SK-N-SH (cell line): ENCODE results near the gene LURAP1L. TPM values are rescaled to one million over a fixed set of nuclear protein-coding genes. Genes with fewer than 3 reads are reported as not detected.

ENCODE experiments used
- CTCF ChIA-PET: fragments of 300-600, 350-600 bp; formaldehyde crosslinking; extraction: SDS; loops from one replicate; lab custom pipeline; 2021; lab: Yijun Ruan, JAX
- POLR2A ChIA-PET: fragments of 350-600 bp; sonication (Branson Sonifier 250); formaldehyde crosslinking; extraction: SDS; loops from one replicate; lab custom pipeline; 2020; ENCODE audit warnings: antibody characterized with exemption, inconsistent platforms; lab: Yijun Ruan, JAX
- DNase-seq: peaks from one replicate; pipeline ENCODE4 v3.0.0; 2012
- H2AFZ ChIP-seq: fragments of 200-600 bp; sonication (generic); 2 replicates; pipeline ENCODE4 v1.8.1; 2016; ENCODE audit warnings: antibody characterized with exemption, mild to moderate bottlenecking, low read depth
- H3F3A ChIP-seq: fragments of 200-600 bp; sonication (generic); replicated peaks from 2 replicates; pipeline ENCODE3; 2016; ENCODE audit warnings: antibody characterized with exemption, mild to moderate bottlenecking; ENCODE audit not compliant: insufficient read depth
- H3K27ac ChIP-seq, 2 experiments: fragments of 200-500 bp in 1 of 2; fragments of 200-600 bp in 1 of 2; sonication (Bioruptor generic) in 1 of 2; sonication (generic), shearing (Covaris generic) in 1 of 2; 2 replicates each; pipeline versions ENCODE4 v1.5.1 to v1.6.1; 2014 to 2016; ENCODE audit warnings: low read depth in 2 of 2, inconsistent platforms in 1 of 2, low read length in 1 of 2, mild to moderate bottlenecking in 1 of 2, mixed read lengths in 1 of 2
- H3K27me3 ChIP-seq: fragments of 200-600 bp; sonication (generic), shearing (Covaris generic); 2 replicates; pipeline ENCODE4 v1.6.1; 2016; ENCODE audit warnings: mixed run types; ENCODE audit not compliant: insufficient read depth
- H3K36me3 ChIP-seq, 2 experiments: fragments of 200-500 bp in 1 of 2; fragments of 200-600 bp in 1 of 2; sonication (Bioruptor generic) in 1 of 2; sonication (generic) in 1 of 2; replicated peaks in 1 of 2; 2 replicates each; pipeline versions ENCODE3 to v1.5.1; 2014 to 2016; ENCODE audit warnings: low read length in 1 of 2, mild to moderate bottlenecking in 1 of 2; ENCODE audit not compliant: insufficient read depth in 2 of 2, control insufficient read depth in 1 of 2
- H3K4me1 ChIP-seq, 2 experiments: fragments of 200-500 bp in 1 of 2; fragments of 200-600 bp in 1 of 2; sonication (Bioruptor generic) in 1 of 2; sonication (generic), shearing (Covaris generic) in 1 of 2; 2 replicates each; pipeline versions ENCODE4 v1.5.1 to v1.6.1; 2014 to 2016; ENCODE audit warnings: low read depth in 1 of 2, low read length in 1 of 2, mixed run types in 1 of 2; ENCODE audit not compliant: insufficient read depth in 2 of 2, control insufficient read depth in 1 of 2
- H3K4me2 ChIP-seq: fragments of 200-600 bp; sonication (generic), shearing (Covaris generic); 2 replicates; pipeline ENCODE4 v1.6.1; 2017; ENCODE audit warnings: mixed run types
- H3K4me3 ChIP-seq, 2 experiments: fragments of 200-500 bp in 1 of 2; fragments of 200-600 bp in 1 of 2; sonication (Bioruptor generic) in 1 of 2; sonication (generic), shearing (Covaris generic) in 1 of 2; 2 replicates each; pipeline versions ENCODE4 v1.5.1 to v1.8.1; 2014 to 2016; ENCODE audit warnings: low read depth in 2 of 2, inconsistent platforms in 1 of 2, low read length in 1 of 2, mild to moderate bottlenecking in 1 of 2, mixed read lengths in 1 of 2, moderate library complexity in 1 of 2
- H3K79me2 ChIP-seq: fragments of 200-600 bp; sonication (generic); 2 replicates; pipeline ENCODE4 v1.8.1; 2017; ENCODE audit warnings: mild to moderate bottlenecking; ENCODE audit not compliant: insufficient read depth
- H3K9ac ChIP-seq: fragments of 200-600 bp; sonication (generic); 2 replicates; pipeline ENCODE4 v1.6.1; 2017; ENCODE audit warnings: mixed run types
- H3K9me2 ChIP-seq: fragments of 200-600 bp; sonication (generic); 2 replicates; pipeline ENCODE4 v1.6.1; 2017; ENCODE audit warnings: mixed run types
- H3K9me3 ChIP-seq: fragments of 200-600 bp; sonication (generic); 2 replicates; pipeline ENCODE4 v1.6.1; 2017; ENCODE audit warnings: mixed run types, mild to moderate bottlenecking, moderate library complexity
- H4K20me1 ChIP-seq: fragments of 200-600 bp; sonication (generic); 2 replicates; pipeline ENCODE4 v1.6.1; 2017; ENCODE audit warnings: mild to moderate bottlenecking, mixed run types; ENCODE audit not compliant: insufficient read depth
- CHD2 ChIP-seq: fragments of 150-350 bp; IDR thresholded peaks from 2 replicates; pipeline ENCODE4 v1.6.1; 2018; ENCODE audit warnings: low read length; ENCODE audit not compliant: partially characterized antibody
- EP300 ChIP-seq, 2 experiments: IDR thresholded peaks; 2 replicates each; pipeline versions ENCODE4 v1.4.0 to v1.6.1; 2012; ENCODE audit warnings: borderline replicate concordance in 1 of 2, low read depth in 1 of 2, low read length in 1 of 2
- RCOR1 ChIP-seq: fragments of 150-350 bp; IDR thresholded peaks from 2 replicates; pipeline ENCODE4 v1.6.1; 2017; ENCODE audit warnings: antibody characterized with exemption, low read length
- RXRA ChIP-seq: IDR thresholded peaks from 2 replicates; pipeline ENCODE4 v1.4.0; 2012; ENCODE audit warnings: low read depth, mild to moderate bottlenecking, borderline replicate concordance
- TAF1 ChIP-seq: IDR thresholded peaks from 2 replicates; pipeline ENCODE4 v1.6.1; 2012; ENCODE audit warnings: low read depth, mild to moderate bottlenecking, low read length, moderate library complexity, borderline replicate concordance
- TCF12 ChIP-seq: IDR thresholded peaks from 2 replicates; pipeline ENCODE4 v1.4.0; 2012
- USF1 ChIP-seq: IDR thresholded peaks from 2 replicates; pipeline ENCODE4 v1.4.0; 2012; ENCODE audit warnings: low read depth, borderline replicate concordance
- WGBS: methylation state at CpG from one replicate; pipeline ENCODE4 v1.1.6; 2017; ENCODE audit warnings: low lambda C conversion rate; 5-methylcytosine and 5-hydroxymethylcytosine counted together
- polyA plus RNA-seq, 3 experiments: library from polyadenylated mRNA; depleted of rRNA; stranded (reverse); fragments of >200 nt; gene quantifications; 2 replicates each; pipeline ENCODE4 v1.2.3, GENCODE V29; 2012
- TF ChIP-seq, protein P1 (sequence below): IDR thresholded peaks from 2 replicates; pipeline ENCODE4 v1.4.0; 2012; ENCODE audit warnings: low read depth, borderline replicate concordance
- TF ChIP-seq, protein P2 (sequence below): IDR thresholded peaks from 2 replicates; pipeline ENCODE4 v1.4.0; 2012; ENCODE audit warnings: low read depth
- TF ChIP-seq, protein P3 (sequence below): IDR thresholded peaks from 2 replicates; pipeline ENCODE4 v1.6.1; 2012; ENCODE audit warnings: mild to moderate bottlenecking, low read depth, low read length, moderate library complexity

LURAP1L gene
- polyA plus RNA-seq, 1 of the 3 experiments (the other 2 are of a cell fraction): 3.4 TPM

GRCh38 chr9:12815888-12816287, 41.1 kb downstream of the LURAP1L start:
- Histone ChIP-seq H3K27ac (peak overlapping the region; percentile 96; a peak in 2 of 4 replicates), H3K9me2 (no peaks in the 10 kb centered on the region), H3K79me2 (no peaks in the 10 kb centered on the region), H3K27me3 (no peaks in the 10 kb centered on the region), H3K9ac (no peak overlapping the region), H2AFZ (no peak overlapping the region), H3K4me1 (peaks cover 21 to 28% of the 10 kb centered on the region in 2 experiments; a peak in 3 of 4 replicates), H3F3A (peaks cover 23% of the 10 kb centered on the region), H4K20me1 (no peaks in the 10 kb centered on the region), H3K4me2 (no peak overlapping the region), H3K4me3 (no peak overlapping the region), H3K36me3 (no peaks in the 10 kb centered on the region), H3K9me3 (no peaks in the 10 kb centered on the region)
- 83% methylated on average over 5 of the region's 5 CpGs for WGBS
- ChIA-PET CTCF (interaction anchor here (2.3 kb wide), 1 partner anchor 41 kb away, joined by 9 read pairs; the partner anchor contains the start of gene LURAP1L), POLR2A (no interaction called here)
- no peak for TF ChIP-seq RCOR1
- TF ChIP-seq EP300 (IDR thresholded peaks at IDR 0.05; ENCODE audit: borderline replicate concordance in 1 of 2, low read depth in 1 of 2, low read length in 1 of 2): no peak
- no peak for DNase-seq

GRCh38 chr9:12816656-12817101, 41.9 kb downstream of the LURAP1L start:
- DNase-seq: no peak
- H3K4me1 ChIP-seq: peaks cover 21 to 28% of the 10 kb centered on the region in 2 experiments; a peak in 3 of 4 replicates
- H3K4me3 ChIP-seq: no peak overlapping the region
- ChIA-PET POLR2A (no interaction called here), CTCF (interaction anchor here (0.9 to 1.1 kb wide), 2 partner anchors 44 to 92 kb away, joined by 3 read pairs; no protein-coding TSS in a partner anchor)
- no peaks in the 10 kb centered on the region for H3K9me2 ChIP-seq
- no peak overlapping the region for H3K4me2 ChIP-seq
- no peak overlapping the region for H3K27ac ChIP-seq
- no peaks in the 10 kb centered on the region for H3K27me3 ChIP-seq
- no peaks in the 10 kb centered on the region for H3K36me3 ChIP-seq
- TF ChIP-seq USF1 (no peak), CHD2 (no peak), TCF12 (no peak), RXRA (no peak), TAF1 (no peak)
- TF ChIP-seq, protein P1, sequence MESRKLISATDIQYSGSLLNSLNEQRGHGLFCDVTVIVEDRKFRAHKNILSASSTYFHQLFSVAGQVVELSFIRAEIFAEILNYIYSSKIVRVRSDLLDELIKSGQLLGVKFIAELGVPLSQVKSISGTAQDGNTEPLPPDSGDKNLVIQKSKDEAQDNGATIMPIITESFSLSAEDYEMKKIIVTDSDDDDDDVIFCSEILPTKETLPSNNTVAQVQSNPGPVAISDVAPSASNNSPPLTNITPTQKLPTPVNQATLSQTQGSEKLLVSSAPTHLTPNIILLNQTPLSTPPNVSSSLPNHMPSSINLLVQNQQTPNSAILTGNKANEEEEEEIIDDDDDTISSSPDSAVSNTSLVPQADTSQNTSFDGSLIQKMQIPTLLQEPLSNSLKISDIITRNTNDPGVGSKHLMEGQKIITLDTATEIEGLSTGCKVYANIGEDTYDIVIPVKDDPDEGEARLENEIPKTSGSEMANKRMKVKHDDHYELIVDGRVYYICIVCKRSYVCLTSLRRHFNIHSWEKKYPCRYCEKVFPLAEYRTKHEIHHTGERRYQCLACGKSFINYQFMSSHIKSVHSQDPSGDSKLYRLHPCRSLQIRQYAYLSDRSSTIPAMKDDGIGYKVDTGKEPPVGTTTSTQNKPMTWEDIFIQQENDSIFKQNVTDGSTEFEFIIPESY: no peak
- TF ChIP-seq, protein P2, sequence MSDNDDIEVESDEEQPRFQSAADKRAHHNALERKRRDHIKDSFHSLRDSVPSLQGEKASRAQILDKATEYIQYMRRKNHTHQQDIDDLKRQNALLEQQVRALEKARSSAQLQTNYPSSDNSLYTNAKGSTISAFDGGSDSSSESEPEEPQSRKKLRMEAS: no peak
- TF ChIP-seq, protein P3, sequence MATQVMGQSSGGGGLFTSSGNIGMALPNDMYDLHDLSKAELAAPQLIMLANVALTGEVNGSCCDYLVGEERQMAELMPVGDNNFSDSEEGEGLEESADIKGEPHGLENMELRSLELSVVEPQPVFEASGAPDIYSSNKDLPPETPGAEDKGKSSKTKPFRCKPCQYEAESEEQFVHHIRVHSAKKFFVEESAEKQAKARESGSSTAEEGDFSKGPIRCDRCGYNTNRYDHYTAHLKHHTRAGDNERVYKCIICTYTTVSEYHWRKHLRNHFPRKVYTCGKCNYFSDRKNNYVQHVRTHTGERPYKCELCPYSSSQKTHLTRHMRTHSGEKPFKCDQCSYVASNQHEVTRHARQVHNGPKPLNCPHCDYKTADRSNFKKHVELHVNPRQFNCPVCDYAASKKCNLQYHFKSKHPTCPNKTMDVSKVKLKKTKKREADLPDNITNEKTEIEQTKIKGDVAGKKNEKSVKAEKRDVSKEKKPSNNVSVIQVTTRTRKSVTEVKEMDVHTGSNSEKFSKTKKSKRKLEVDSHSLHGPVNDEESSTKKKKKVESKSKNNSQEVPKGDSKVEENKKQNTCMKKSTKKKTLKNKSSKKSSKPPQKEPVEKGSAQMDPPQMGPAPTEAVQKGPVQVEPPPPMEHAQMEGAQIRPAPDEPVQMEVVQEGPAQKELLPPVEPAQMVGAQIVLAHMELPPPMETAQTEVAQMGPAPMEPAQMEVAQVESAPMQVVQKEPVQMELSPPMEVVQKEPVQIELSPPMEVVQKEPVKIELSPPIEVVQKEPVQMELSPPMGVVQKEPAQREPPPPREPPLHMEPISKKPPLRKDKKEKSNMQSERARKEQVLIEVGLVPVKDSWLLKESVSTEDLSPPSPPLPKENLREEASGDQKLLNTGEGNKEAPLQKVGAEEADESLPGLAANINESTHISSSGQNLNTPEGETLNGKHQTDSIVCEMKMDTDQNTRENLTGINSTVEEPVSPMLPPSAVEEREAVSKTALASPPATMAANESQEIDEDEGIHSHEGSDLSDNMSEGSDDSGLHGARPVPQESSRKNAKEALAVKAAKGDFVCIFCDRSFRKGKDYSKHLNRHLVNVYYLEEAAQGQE: no peak
- 82% methylated on average over 3 of the region's 3 CpGs for WGBS
- H3K9ac ChIP-seq: no peak overlapping the region
- H2AFZ ChIP-seq: no peak overlapping the region
- no peaks in the 10 kb centered on the region for H3K79me2 ChIP-seq
- peaks cover 23% of the 10 kb centered on the region for H3F3A ChIP-seq
- H3K9me3 ChIP-seq: no peaks in the 10 kb centered on the region
- no peaks in the 10 kb centered on the region for H4K20me1 ChIP-seq
